ACC112 (cell line): ENCODE results near the gene KANSL1L.

Source experiments
- H2AFZ ChIP-seq: fragments of 200-600 bp; sonication (generic); one replicate; pipeline ENCODE4 v1.6.0; 2017; ENCODE audit warnings: antibody characterized with exemption, low read length; ENCODE audit not compliant: unreplicated experiment
- H3K27ac ChIP-seq: fragments of 200-600 bp; sonication (generic); 2 replicates; pipeline ENCODE4 v1.5.1; 2014; ENCODE audit warnings: low read depth, mild to moderate bottlenecking, antibody characterized with exemption, low read length, moderate library complexity
- H3K27me3 ChIP-seq: fragments of 200-600 bp; sonication (generic); 2 replicates; pipeline ENCODE4 v1.6.1; 2014; ENCODE audit warnings: mild to moderate bottlenecking, antibody characterized with exemption, low read length, moderate library complexity, mixed read lengths; ENCODE audit not compliant: insufficient read depth
- H3K36me3 ChIP-seq: fragments of 200-600 bp; sonication (generic); 2 replicates; pipeline ENCODE4 v1.6.1; 2016; ENCODE audit warnings: mild to moderate bottlenecking, antibody characterized with exemption, low read length, moderate library complexity, mixed read lengths; ENCODE audit not compliant: insufficient read depth
- H3K4me1 ChIP-seq: fragments of 200-600 bp; sonication (generic); one replicate; pipeline ENCODE4 v1.6.1; 2016; ENCODE audit warnings: low read length, mixed read lengths; ENCODE audit not compliant: insufficient read depth, unreplicated experiment, control insufficient read depth
- H3K4me3 ChIP-seq: fragments of 200-600 bp; sonication (generic); 2 replicates; pipeline ENCODE4 v1.5.1; 2014; ENCODE audit warnings: mild to moderate bottlenecking, low read depth, low read length
- H3K79me2 ChIP-seq: fragments of 200-600 bp; sonication (generic); one replicate; pipeline ENCODE4 v1.6.0; 2016; ENCODE audit warnings: low read length; ENCODE audit not compliant: control insufficient read depth, unreplicated experiment, insufficient read depth

Gene KANSL1L

GRCh38 chr2:210034087-210034683, 137.0 kb downstream of the KANSL1L start:
- H3K36me3 ChIP-seq = no peaks in the 10 kb centered on the region
- no peaks in the 10 kb centered on the region for H3K79me2 ChIP-seq
- H3K27ac ChIP-seq = no peak overlapping the region
- no peak overlapping the region for H3K4me3 ChIP-seq
- H2AFZ ChIP-seq = no peak overlapping the region
- H3K4me1 ChIP-seq = no peaks in the 10 kb centered on the region
- H3K27me3 ChIP-seq = no peaks in the 10 kb centered on the region

- Histone ChIP-seq H2AFZ (no peak overlapping the region), H3K4me1 (no peaks in the 10 kb centered on the region), H3K27ac (no peak overlapping the region), H3K27me3 (no peaks in the 10 kb centered on the region), H3K79me2 (no peaks in the 10 kb centered on the region), H3K4me3 (no peak overlapping the region), H3K36me3 (peaks cover 9% of the 10 kb centered on the region; the same call in 1 of the 2 replicates)
Observed at GRCh38 chr2:210028178-210028577, 143.0 kb downstream of the KANSL1L start.

GRCh38 chr2:210027608-210028007, 143.6 kb downstream of the KANSL1L start:
- no peak overlapping the region for H2AFZ ChIP-seq
- H3K4me3 ChIP-seq = no peak overlapping the region
- no peaks in the 10 kb centered on the region for H3K27me3 ChIP-seq
- H3K36me3 ChIP-seq = peaks cover 14% of the 10 kb centered on the region; the same call in 1 of the 2 replicates
- no peaks in the 10 kb centered on the region for H3K79me2 ChIP-seq
- no peak overlapping the region for H3K27ac ChIP-seq
- H3K4me1 ChIP-seq = no peaks in the 10 kb centered on the region

GRCh38 chr2:210022824-210023223, 148.4 kb downstream of the KANSL1L start:
- Histone ChIP-seq H3K36me3 (peaks cover 19% of the 10 kb centered on the region; the same call in 1 of the 2 replicates), H2AFZ (no peak overlapping the region), H3K27me3 (no peaks in the 10 kb centered on the region), H3K79me2 (no peaks in the 10 kb centered on the region), H3K27ac (no peak overlapping the region), H3K4me3 (no peak overlapping the region), H3K4me1 (no peaks in the 10 kb centered on the region)

GRCh38 chr2:210020138-210020537, 151.1 kb downstream of the KANSL1L start:
- Histone ChIP-seq H2AFZ (no peak overlapping the region), H3K4me3 (no peak overlapping the region), H3K36me3 (peaks cover 25% of the 10 kb centered on the region), H3K4me1 (no peaks in the 10 kb centered on the region), H3K79me2 (no peaks in the 10 kb centered on the region), H3K27me3 (no peaks in the 10 kb centered on the region), H3K27ac (no peak overlapping the region)

GRCh38 chr2:210009896-210010295, 161.3 kb downstream of the KANSL1L start:
- Histone ChIP-seq H2AFZ (no peak overlapping the region), H3K79me2 (peaks cover 84% of the 10 kb centered on the region), H3K4me3 (no peak overlapping the region), H3K27me3 (no peaks in the 10 kb centered on the region), H3K36me3 (peaks cover 24% of the 10 kb centered on the region; the same call in 1 of the 2 replicates), H3K4me1 (peaks cover 12% of the 10 kb centered on the region), H3K27ac (no peak overlapping the region)

- H3K36me3 ChIP-seq = peaks cover 21% of the 10 kb centered on the region; the same call in 1 of the 2 replicates
- no peak overlapping the region for H2AFZ ChIP-seq
- no peak overlapping the region for H3K4me3 ChIP-seq
- no peak overlapping the region for H3K27ac ChIP-seq
- no peaks in the 10 kb centered on the region for H3K27me3 ChIP-seq
- peaks cover 89% of the 10 kb centered on the region for H3K79me2 ChIP-seq
- peaks cover 19% of the 10 kb centered on the region for H3K4me1 ChIP-seq
Observed at GRCh38 chr2:210009126-210009525, 162.1 kb downstream of the KANSL1L start.

- Histone ChIP-seq H3K4me1 (peaks cover 27% of the 10 kb centered on the region), H2AFZ (no peak overlapping the region), H3K27me3 (no peaks in the 10 kb centered on the region), H3K36me3 (peaks cover 20% of the 10 kb centered on the region; the same call in 1 of the 2 replicates), H3K4me3 (no peak overlapping the region), H3K27ac (no peak overlapping the region), H3K79me2 (peaks cover 92% of the 10 kb centered on the region)
Observed at GRCh38 chr2:210007895-210008294, 163.3 kb downstream of the KANSL1L start.

- no peak overlapping the region; the same call in 1 of the 2 replicates for H3K4me3 ChIP-seq
- no peak overlapping the region for H2AFZ ChIP-seq
- peaks cover 3% of the 10 kb centered on the region; the same call in 1 of the 2 replicates for H3K36me3 ChIP-seq
- H3K27ac ChIP-seq = no peak overlapping the region
- H3K79me2 ChIP-seq = peaks cover 73% of the 10 kb centered on the region
- peaks cover 32% of the 10 kb centered on the region for H3K4me1 ChIP-seq
- H3K27me3 ChIP-seq = no peaks in the 10 kb centered on the region
Observed at GRCh38 chr2:210004881-210005280, 166.3 kb downstream of the KANSL1L start.

- Histone ChIP-seq H3K27me3 (no peaks in the 10 kb centered on the region), H2AFZ (no peak overlapping the region), H3K27ac (no peak overlapping the region), H3K36me3 (no peaks in the 10 kb centered on the region), H3K4me3 (peak overlapping the region; percentile 96), H3K4me1 (peaks cover 32% of the 10 kb centered on the region), H3K79me2 (peaks cover 59% of the 10 kb centered on the region)
Observed at GRCh38 chr2:210003359-210003758, 167.8 kb downstream of the KANSL1L start.
